Measurements from ENCODE around the gene GPR156. TPM values are rescaled to one million over a fixed set of nuclear protein-coding genes. Genes with fewer than 3 reads are reported as not detected.

GPR156 gene
- total and polyA plus RNA-seq, 10 of the 15 experiments (the other 5 are each of a cell fraction or from before 2014, with no cell fraction given) = 0.08 to 0.15 (median 0.11) TPM; not detected in 6

DNA sequence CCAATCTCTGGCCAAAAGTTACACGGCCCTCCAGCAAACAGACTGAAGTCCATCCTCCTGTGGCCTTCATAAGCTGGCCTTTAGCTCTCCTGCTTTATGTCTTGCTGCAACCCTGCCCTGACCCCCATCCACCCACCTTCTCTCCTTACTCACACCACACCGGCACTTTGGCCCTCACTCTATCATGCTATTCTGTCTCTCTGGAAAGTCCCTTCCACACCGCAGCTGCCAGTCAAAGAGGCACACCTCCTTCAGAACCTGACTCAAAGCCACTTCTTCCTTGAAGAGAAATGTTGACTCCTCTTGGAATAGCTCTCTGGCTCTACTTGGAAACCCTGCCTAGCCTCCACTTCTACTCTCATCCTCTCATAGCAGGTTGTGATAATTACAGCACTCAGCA is 4.5 kb downstream of the GPR156 start:
- no peak for FAIRE-seq

GRCh38 chr3:120280026-120280425 is 5.0 kb downstream of the GPR156 start:
- H2AFZ ChIP-seq (ENCODE audit: control insufficient read depth, low read depth, low read length) = no peak overlapping the region
- DNase-seq (ENCODE audit: low read depth, low spot score) (no peak), ATAC-seq (no peak), FAIRE-seq (no peak)
- intact Hi-C loops (cut with micrococcal nuclease; ENCODE audit: unreplicated experiment) = no loop called here
- peaks cover 0 to 3% of the 10 kb centered on the region in 2 experiments; a peak in 1 of 4 replicates for H3K27me3 ChIP-seq (replicated peaks in 1 of 2; ENCODE audit: control insufficient read depth in 2 of 2, insufficient read depth in 2 of 2, low read length in 1 of 2)
- RAD21 ChIA-PET (ENCODE audit: unreplicated experiment) = no interaction called here
- POLR2A ChIA-PET = no interaction called here
- WGBS (ENCODE audit: insufficient coverage, insufficient replicate concordance, low lambda C conversion rate, missing lambda C conversion rate) = 11% methylated on average over 1 of the region's 1 CpG
- no peaks in the 10 kb centered on the region for H4K20me1 ChIP-seq (ENCODE audit: control insufficient read depth, insufficient read depth)
- no peaks in the 10 kb centered on the region for H3K4me1 ChIP-seq (ENCODE audit: control insufficient read depth, insufficient read depth, low read length)
- no peak overlapping the region for H3K4me3 ChIP-seq
- in situ Hi-C loops (cut with MboI) = no loop called here
- no peak overlapping the region for H3K9ac ChIP-seq (ENCODE audit: control insufficient read depth, insufficient read depth, low read length)
- no peaks in the 10 kb centered on the region for H3K79me2 ChIP-seq (ENCODE audit: control insufficient read depth, insufficient read depth, low read length)
- no peak overlapping the region for H3K4me2 ChIP-seq (ENCODE audit: control insufficient read depth, insufficient read depth)
- CTCF ChIA-PET = interaction anchor here (0.9 to 1.2 kb wide), 2 partner anchors 12 to 137 kb away, joined by 3 read pairs; no protein-coding TSS in a partner anchor
- no peaks in the 10 kb centered on the region for H3K9me3 ChIP-seq (replicated peaks; ENCODE audit: control insufficient read depth, insufficient read depth, low read length)
- no peak overlapping the region for H3K27ac ChIP-seq (ENCODE audit: control insufficient read depth, insufficient read depth)
- SMC1A ChIA-PET (ENCODE audit: uncharacterized antibody, unreplicated experiment) = interaction anchor here (0.9 kb wide), 1 partner anchor 11 kb away, joined by 3 read pairs; no protein-coding TSS in a partner anchor
- no peaks in the 10 kb centered on the region for H3K36me3 ChIP-seq (ENCODE audit: control insufficient read depth in 2 of 2, insufficient read depth in 2 of 2, low read length in 1 of 2)
- BruUV-seq (replicated peaks) = no TSS peak
- TF ChIP-seq NFYA (IDR thresholded peaks at IDR 0.05; ENCODE audit: borderline replicate concordance, low read depth, low read length) (no peak), CEBPB (IDR thresholded peaks at IDR 0.05; ENCODE audit: borderline replicate concordance in 1 of 2, low read depth in 2 of 2, low read length in 2 of 2) (no peak), TARDBP (IDR thresholded peaks at IDR 0.05; ENCODE audit: borderline replicate concordance) (no peak), MEF2B (IDR thresholded peaks at IDR 0.05; ENCODE audit: partially characterized antibody, poor library complexity, severe bottlenecking) (no peak), GATAD2B (conservative IDR thresholded peaks at IDR 0.05; ENCODE audit: low read depth) (no peak), RBBP5 (conservative IDR thresholded peaks at IDR 0.05) (no peak), IRF5 (IDR thresholded peaks at IDR 0.05; ENCODE audit: borderline replicate concordance) (no peak)
- TF ChIP-seq, protein P1, sequence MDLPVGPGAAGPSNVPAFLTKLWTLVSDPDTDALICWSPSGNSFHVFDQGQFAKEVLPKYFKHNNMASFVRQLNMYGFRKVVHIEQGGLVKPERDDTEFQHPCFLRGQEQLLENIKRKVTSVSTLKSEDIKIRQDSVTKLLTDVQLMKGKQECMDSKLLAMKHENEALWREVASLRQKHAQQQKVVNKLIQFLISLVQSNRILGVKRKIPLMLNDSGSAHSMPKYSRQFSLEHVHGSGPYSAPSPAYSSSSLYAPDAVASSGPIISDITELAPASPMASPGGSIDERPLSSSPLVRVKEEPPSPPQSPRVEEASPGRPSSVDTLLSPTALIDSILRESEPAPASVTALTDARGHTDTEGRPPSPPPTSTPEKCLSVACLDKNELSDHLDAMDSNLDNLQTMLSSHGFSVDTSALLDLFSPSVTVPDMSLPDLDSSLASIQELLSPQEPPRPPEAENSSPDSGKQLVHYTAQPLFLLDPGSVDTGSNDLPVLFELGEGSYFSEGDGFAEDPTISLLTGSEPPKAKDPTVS (IDR thresholded peaks at IDR 0.05; ENCODE audit: low read depth, low read length) = no peak
- TF ChIP-seq, protein P2, sequence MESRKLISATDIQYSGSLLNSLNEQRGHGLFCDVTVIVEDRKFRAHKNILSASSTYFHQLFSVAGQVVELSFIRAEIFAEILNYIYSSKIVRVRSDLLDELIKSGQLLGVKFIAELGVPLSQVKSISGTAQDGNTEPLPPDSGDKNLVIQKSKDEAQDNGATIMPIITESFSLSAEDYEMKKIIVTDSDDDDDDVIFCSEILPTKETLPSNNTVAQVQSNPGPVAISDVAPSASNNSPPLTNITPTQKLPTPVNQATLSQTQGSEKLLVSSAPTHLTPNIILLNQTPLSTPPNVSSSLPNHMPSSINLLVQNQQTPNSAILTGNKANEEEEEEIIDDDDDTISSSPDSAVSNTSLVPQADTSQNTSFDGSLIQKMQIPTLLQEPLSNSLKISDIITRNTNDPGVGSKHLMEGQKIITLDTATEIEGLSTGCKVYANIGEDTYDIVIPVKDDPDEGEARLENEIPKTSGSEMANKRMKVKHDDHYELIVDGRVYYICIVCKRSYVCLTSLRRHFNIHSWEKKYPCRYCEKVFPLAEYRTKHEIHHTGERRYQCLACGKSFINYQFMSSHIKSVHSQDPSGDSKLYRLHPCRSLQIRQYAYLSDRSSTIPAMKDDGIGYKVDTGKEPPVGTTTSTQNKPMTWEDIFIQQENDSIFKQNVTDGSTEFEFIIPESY (IDR thresholded peaks at IDR 0.05) = no peak

More for the DNA sequence above, 4.5 kb downstream of the GPR156 start:
- H2AFZ ChIP-seq (ENCODE audit: control insufficient read depth, low read depth, low read length) = no peak overlapping the region
- H3K4me3 ChIP-seq = no peak overlapping the region
- ChIA-PET CTCF (no interaction called here), SMC1A (ENCODE audit: uncharacterized antibody, unreplicated experiment) (no interaction called here), RAD21 (ENCODE audit: unreplicated experiment) (no interaction called here), POLR2A (no interaction called here)
- in situ Hi-C loops (cut with MboI) = no loop called here
- intact Hi-C loops (cut with micrococcal nuclease; ENCODE audit: unreplicated experiment) = no loop called here
- H4K20me1 ChIP-seq (ENCODE audit: control insufficient read depth, insufficient read depth) = no peaks in the 10 kb centered on the region
- no peak overlapping the region for H3K9ac ChIP-seq (ENCODE audit: control insufficient read depth, insufficient read depth, low read length)
- no peaks in the 10 kb centered on the region; the same call in 2 of the 3 replicates for H3K9me3 ChIP-seq (replicated peaks; ENCODE audit: control insufficient read depth, insufficient read depth, low read length)
- 58% methylated on average over 3 of the region's 3 CpGs for WGBS (ENCODE audit: insufficient coverage, insufficient replicate concordance, low lambda C conversion rate, missing lambda C conversion rate)
- DNase-seq (ENCODE audit: low read depth, low spot score) = no peak
- no peaks in the 10 kb centered on the region for H3K36me3 ChIP-seq (ENCODE audit: control insufficient read depth in 2 of 2, insufficient read depth in 2 of 2, low read length in 1 of 2)
- peaks cover 0 to 7% of the 10 kb centered on the region in 2 experiments; a peak in 2 of 4 replicates for H3K27me3 ChIP-seq (replicated peaks in 1 of 2; ENCODE audit: control insufficient read depth in 2 of 2, insufficient read depth in 2 of 2, low read length in 1 of 2)
- no peak for TF ChIP-seq EGR1 (IDR thresholded peaks at IDR 0.05; ENCODE audit: borderline replicate concordance in 1 of 2, low read depth in 2 of 2, low read length in 2 of 2)
- H3K79me2 ChIP-seq (ENCODE audit: control insufficient read depth, insufficient read depth, low read length) = no peaks in the 10 kb centered on the region
- BruUV-seq (replicated peaks) = no TSS peak
- H3K27ac ChIP-seq (ENCODE audit: control insufficient read depth, insufficient read depth) = no peak overlapping the region
- no peaks in the 10 kb centered on the region for H3K4me1 ChIP-seq (ENCODE audit: control insufficient read depth, insufficient read depth, low read length)
- ATAC-seq = no peak
- no peak overlapping the region for H3K4me2 ChIP-seq (ENCODE audit: control insufficient read depth, insufficient read depth)

Measured in GM12878 (cell line).